Stimulated activated CD4-positive, alpha-beta T cell treated with anti-CD3 and anti-CD28 coated beads, TNF-alpha, amount 100 ng/mL, for 24 hours (primary cell): ENCODE data around the gene JPH2.
"Not testable (repeated sequence)": the region's sequence is repeated elsewhere in the genome, so short reads cannot be mapped to it uniquely, and the experiment has no call there.

Experiments
- DNase-seq, 3 experiments: peaks; one replicate each; pipeline ENCODE4 v3.0.0-alpha.2; 2020; ENCODE audit warnings: low read depth in 3 of 3

JPH2 gene

GRCh38 chr20:44159125-44159524, 27.9 kb downstream of the JPH2 start:
- DNase-seq = no peak

- DNase-seq = no peak
Measured at GRCh38 chr20:44157061-44157460, 29.9 kb downstream of the JPH2 start.

GRCh38 chr20:44154521-44155001, 32.4 kb downstream of the JPH2 start:
- no peak for DNase-seq

- DNase-seq = no peak
Measured at GRCh38 chr20:44153636-44154043, 33.3 kb downstream of the JPH2 start.

- DNase-seq = no peak
Measured at GRCh38 chr20:44151621-44152416, 35.2 kb downstream of the JPH2 start.

- DNase-seq = no peak
Measured at GRCh38 chr20:44146272-44146671, 40.7 kb downstream of the JPH2 start.

GRCh38 chr20:44145131-44145775, 41.7 kb downstream of the JPH2 start:
- no peak for DNase-seq

GRCh38 chr20:44143936-44144335, 43.1 kb downstream of the JPH2 start:
- DNase-seq = no peak

GRCh38 chr20:44142413-44142812, 44.6 kb downstream of the JPH2 start:
- DNase-seq = no peak

GRCh38 chr20:44141873-44142272, 45.1 kb downstream of the JPH2 start:
- no peak for DNase-seq

- DNase-seq = no peak
Measured at GRCh38 chr20:44138867-44139266, 48.1 kb downstream of the JPH2 start.

GRCh38 chr20:44137266-44137801, 49.7 kb downstream of the JPH2 start:
- DNase-seq = no peak

- DNase-seq = no peak
Measured at GRCh38 chr20:44136579-44137265, 50.3 kb downstream of the JPH2 start.

GRCh38 chr20:44135417-44136204, 51.4 kb downstream of the JPH2 start:
- no peak for DNase-seq

GRCh38 chr20:44135012-44135412, 52.0 kb downstream of the JPH2 start:
- DNase-seq = no peak

- no peak for DNase-seq
Measured at GRCh38 chr20:44133424-44133823, 53.6 kb downstream of the JPH2 start.

GRCh38 chr20:44131704-44132103, 55.3 kb downstream of the JPH2 start:
- no peak for DNase-seq

- DNase-seq = no peak
Measured at GRCh38 chr20:44129911-44130718, 56.9 kb downstream of the JPH2 start.

GRCh38 chr20:44129300-44129699, 57.7 kb downstream of the JPH2 start:
- DNase-seq = not testable (repeated sequence)

- no peak for DNase-seq
Measured at GRCh38 chr20:44126445-44126844, 60.5 kb downstream of the JPH2 start.
